ENCODE data around the gene KCNH3. TPM values are rescaled to one million over a fixed set of nuclear protein-coding genes. Genes with fewer than 3 reads are reported as not detected.
"Not testable (repeated sequence)": the region's sequence is repeated elsewhere in the genome, so short reads cannot be mapped to it uniquely, and the experiment has no call there.

The KCNH3 gene
- polyA plus RNA-seq, 1 donor from 2014 or later = 0.63 TPM

GRCh38 chr12:49531745-49532144 is 7.1 kb upstream of the KCNH3 start:
- TF ChIP-seq EP300 (conservative IDR thresholded peaks at IDR 0.05; ENCODE audit: poor library complexity, severe bottlenecking) (no peak), MXI1 (conservative IDR thresholded peaks at IDR 0.05; ENCODE audit: poor library complexity, severe bottlenecking) (no peak), RAD21 (conservative IDR thresholded peaks at IDR 0.05) (no peak), TAF1 (IDR thresholded peaks at IDR 0.05; ENCODE audit: low read depth) (no peak), POLR2AphosphoS5 (IDR thresholded peaks at IDR 0.05) (no peak), CTCF (IDR thresholded peaks at IDR 0.05; ENCODE audit: poor library complexity, severe bottlenecking) (no peak), EZH2 (IDR thresholded peaks at IDR 0.05; ENCODE audit: borderline replicate concordance, insufficient read depth, low read length, poor library complexity, severe bottlenecking) (no peak), SMC3 (conservative IDR thresholded peaks at IDR 0.05; ENCODE audit: poor library complexity) (no peak)
- TF ChIP-seq, protein P1, sequence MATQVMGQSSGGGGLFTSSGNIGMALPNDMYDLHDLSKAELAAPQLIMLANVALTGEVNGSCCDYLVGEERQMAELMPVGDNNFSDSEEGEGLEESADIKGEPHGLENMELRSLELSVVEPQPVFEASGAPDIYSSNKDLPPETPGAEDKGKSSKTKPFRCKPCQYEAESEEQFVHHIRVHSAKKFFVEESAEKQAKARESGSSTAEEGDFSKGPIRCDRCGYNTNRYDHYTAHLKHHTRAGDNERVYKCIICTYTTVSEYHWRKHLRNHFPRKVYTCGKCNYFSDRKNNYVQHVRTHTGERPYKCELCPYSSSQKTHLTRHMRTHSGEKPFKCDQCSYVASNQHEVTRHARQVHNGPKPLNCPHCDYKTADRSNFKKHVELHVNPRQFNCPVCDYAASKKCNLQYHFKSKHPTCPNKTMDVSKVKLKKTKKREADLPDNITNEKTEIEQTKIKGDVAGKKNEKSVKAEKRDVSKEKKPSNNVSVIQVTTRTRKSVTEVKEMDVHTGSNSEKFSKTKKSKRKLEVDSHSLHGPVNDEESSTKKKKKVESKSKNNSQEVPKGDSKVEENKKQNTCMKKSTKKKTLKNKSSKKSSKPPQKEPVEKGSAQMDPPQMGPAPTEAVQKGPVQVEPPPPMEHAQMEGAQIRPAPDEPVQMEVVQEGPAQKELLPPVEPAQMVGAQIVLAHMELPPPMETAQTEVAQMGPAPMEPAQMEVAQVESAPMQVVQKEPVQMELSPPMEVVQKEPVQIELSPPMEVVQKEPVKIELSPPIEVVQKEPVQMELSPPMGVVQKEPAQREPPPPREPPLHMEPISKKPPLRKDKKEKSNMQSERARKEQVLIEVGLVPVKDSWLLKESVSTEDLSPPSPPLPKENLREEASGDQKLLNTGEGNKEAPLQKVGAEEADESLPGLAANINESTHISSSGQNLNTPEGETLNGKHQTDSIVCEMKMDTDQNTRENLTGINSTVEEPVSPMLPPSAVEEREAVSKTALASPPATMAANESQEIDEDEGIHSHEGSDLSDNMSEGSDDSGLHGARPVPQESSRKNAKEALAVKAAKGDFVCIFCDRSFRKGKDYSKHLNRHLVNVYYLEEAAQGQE (IDR thresholded peaks at IDR 0.05; ENCODE audit: borderline replicate concordance) = no peak
- no peaks in the 10 kb centered on the region for H3K79me2 ChIP-seq (replicated peaks; ENCODE audit: insufficient read depth, low read length)
- H2AFZ ChIP-seq (ENCODE audit: low read depth, low read length) = no peak overlapping the region
- H3K9me3 ChIP-seq (ENCODE audit: low read length) = no peaks in the 10 kb centered on the region
- H3K9me2 ChIP-seq (ENCODE audit: insufficient read depth, low read length) = no peaks in the 10 kb centered on the region
- no peaks in the 10 kb centered on the region for H3F3A ChIP-seq (ENCODE audit: insufficient read depth, low read length, poor library complexity, severe bottlenecking)
- H3K27me3 ChIP-seq (ENCODE audit: insufficient read depth, low read depth, low read length) = peaks cover 6% of the 10 kb centered on the region
- peaks cover 4% of the 10 kb centered on the region for H3K36me3 ChIP-seq (ENCODE audit: insufficient read depth, low read length)
- no peak overlapping the region for H3K27ac ChIP-seq (ENCODE audit: low read length)
- H3K4me3 ChIP-seq (ENCODE audit: low read length) = no peak overlapping the region
- no peak overlapping the region for H3K9ac ChIP-seq (ENCODE audit: low read length)
- H3K4me2 ChIP-seq (ENCODE audit: low read length) = no peak overlapping the region
- H4K20me1 ChIP-seq (ENCODE audit: insufficient read depth) = no peaks in the 10 kb centered on the region

GRCh38 chr12:49533331-49533730 is 5.5 kb upstream of the KCNH3 start:
- H2AFZ ChIP-seq (ENCODE audit: low read depth, low read length) = no peak overlapping the region
- no peaks in the 10 kb centered on the region for H3F3A ChIP-seq (ENCODE audit: insufficient read depth, low read length, poor library complexity, severe bottlenecking)
- no peaks in the 10 kb centered on the region for H3K36me3 ChIP-seq (ENCODE audit: insufficient read depth, low read length)
- TF ChIP-seq RAD21 (conservative IDR thresholded peaks at IDR 0.05) (no peak), POLR2AphosphoS5 (IDR thresholded peaks at IDR 0.05) (no peak), SMC3 (conservative IDR thresholded peaks at IDR 0.05; ENCODE audit: poor library complexity) (no peak), CTCF (IDR thresholded peaks at IDR 0.05; ENCODE audit: poor library complexity, severe bottlenecking) (no peak), EZH2 (IDR thresholded peaks at IDR 0.05; ENCODE audit: borderline replicate concordance, insufficient read depth, low read length, poor library complexity, severe bottlenecking) (no peak), MXI1 (conservative IDR thresholded peaks at IDR 0.05; ENCODE audit: poor library complexity, severe bottlenecking) (no peak), TAF1 (IDR thresholded peaks at IDR 0.05; ENCODE audit: low read depth) (no peak), EP300 (conservative IDR thresholded peaks at IDR 0.05; ENCODE audit: poor library complexity, severe bottlenecking) (no peak)
- TF ChIP-seq, protein P1 (IDR thresholded peaks at IDR 0.05; ENCODE audit: borderline replicate concordance) = no peak
- H3K4me3 ChIP-seq (ENCODE audit: low read length) = no peak overlapping the region
- H3K9me2 ChIP-seq (ENCODE audit: insufficient read depth, low read length) = no peaks in the 10 kb centered on the region
- H3K9ac ChIP-seq (ENCODE audit: low read length) = no peak overlapping the region
- H4K20me1 ChIP-seq (ENCODE audit: insufficient read depth) = no peaks in the 10 kb centered on the region
- H3K79me2 ChIP-seq (replicated peaks; ENCODE audit: insufficient read depth, low read length) = no peaks in the 10 kb centered on the region
- no peaks in the 10 kb centered on the region for H3K9me3 ChIP-seq (ENCODE audit: low read length)
- H3K4me2 ChIP-seq (ENCODE audit: low read length) = no peak overlapping the region
- H3K27me3 ChIP-seq (ENCODE audit: insufficient read depth, low read depth, low read length) = peaks cover 22% of the 10 kb centered on the region
- no peak overlapping the region for H3K27ac ChIP-seq (ENCODE audit: low read length)

- not testable (repeated sequence) for H3K4me2 ChIP-seq (ENCODE audit: low read length); H3K9me2 ChIP-seq (ENCODE audit: insufficient read depth, low read length); H3K9me3 ChIP-seq (ENCODE audit: low read length); H3K4me3 ChIP-seq (ENCODE audit: low read length); H3K9ac ChIP-seq (ENCODE audit: low read length); H4K20me1 ChIP-seq (ENCODE audit: insufficient read depth); H3F3A ChIP-seq (ENCODE audit: insufficient read depth, low read length, poor library complexity, severe bottlenecking); H3K27ac ChIP-seq (ENCODE audit: low read length); H3K79me2 ChIP-seq (replicated peaks; ENCODE audit: insufficient read depth, low read length); H2AFZ ChIP-seq (ENCODE audit: low read depth, low read length); H3K36me3 ChIP-seq (ENCODE audit: insufficient read depth, low read length)
- H3K27me3 ChIP-seq (ENCODE audit: insufficient read depth, low read depth, low read length) = peaks cover 28% of the 10 kb centered on the region
Observed at GRCh38 chr12:49534122-49534521, 4.7 kb upstream of the KCNH3 start.
